GM12878 (cell line): ENCODE measurements around the gene PPP1R15A. TPM values are rescaled to one million over a fixed set of nuclear protein-coding genes. Genes with fewer than 3 reads are reported as not detected.

Experiments
- BRCA1 ChIP-seq: IDR thresholded peaks from 2 replicates; pipeline ENCODE4 v1.6.1; 2011; ENCODE audit warnings: low read depth, low read length, improper control_type of control experiment
- EP300 ChIP-seq, 2 experiments: fragments of 150-350 bp in 1 of 2; IDR thresholded peaks; 2 replicates each; pipeline ENCODE4 v1.6.1; 2011 to 2012; ENCODE audit warnings: low read depth in 2 of 2, low read length in 2 of 2, borderline replicate concordance in 1 of 2, improper control_type of control experiment in 1 of 2, inconsistent platforms in 1 of 2; ENCODE audit not compliant: control insufficient read depth in 1 of 2
- ESRRA ChIP-seq: IDR thresholded peaks from 2 replicates; pipeline ENCODE4 v1.6.1; 2012; ENCODE audit warnings: mild to moderate bottlenecking, low read length, improper control_type of control experiment
- FOXM1 ChIP-seq: IDR thresholded peaks from 2 replicates; pipeline ENCODE4 v1.6.1; 2012; ENCODE audit warnings: low read depth, mild to moderate bottlenecking, inconsistent platforms, low read length, moderate library complexity
- HCFC1 ChIP-seq: fragments of 150-350 bp; IDR thresholded peaks from 2 replicates; pipeline ENCODE4 v1.6.1; 2014; ENCODE audit warnings: low read length
- HDAC6 ChIP-seq: fragments of 200-600 bp; sonication (generic); IDR thresholded peaks from one replicate; pipeline ENCODE4 v1.8.0; 2017; ENCODE audit warnings: antibody characterized with exemption; ENCODE audit not compliant: unreplicated experiment
- JUNB ChIP-seq: IDR thresholded peaks from 2 replicates; pipeline ENCODE4 v1.6.1; 2016; ENCODE audit warnings: antibody characterized with exemption, mild to moderate bottlenecking
- MTA3 ChIP-seq: IDR thresholded peaks from 2 replicates; pipeline ENCODE4 v1.6.1; 2012; ENCODE audit warnings: low read length, inconsistent platforms, borderline replicate concordance
- MXI1 ChIP-seq: fragments of 150-350 bp; IDR thresholded peaks from 2 replicates; pipeline ENCODE4 v1.6.1; 2011; ENCODE audit warnings: low read depth, mild to moderate bottlenecking, inconsistent platforms, low read length, improper control_type of control experiment
- NFXL1 ChIP-seq: fragments of 450-650 bp; IDR thresholded peaks from 2 replicates; pipeline ENCODE4 v1.6.1; 2017; ENCODE audit warnings: antibody characterized with exemption, mild to moderate bottlenecking, borderline replicate concordance
- RFX5 ChIP-seq: IDR thresholded peaks from 2 replicates; pipeline ENCODE4 v1.6.1; 2011; ENCODE audit warnings: low read depth, low read length, improper control_type of control experiment
- SIX5 ChIP-seq: IDR thresholded peaks from 2 replicates; pipeline ENCODE4 v1.6.1; 2011; ENCODE audit warnings: mild to moderate bottlenecking, low read depth, low read length, moderate library complexity; ENCODE audit not compliant: severe bottlenecking
- ZNF384 ChIP-seq: IDR thresholded peaks from 2 replicates; pipeline ENCODE4 v1.6.1; 2012; ENCODE audit warnings: low read depth, mild to moderate bottlenecking, low read length, improper control_type of control experiment, borderline replicate concordance
- polyA plus RNA-seq, 11 experiments: library from polyadenylated mRNA; depleted of rRNA in 4 of 11; unstranded in 6 of 11; stranded (reverse) in 5 of 11; fragments of >200 nt; fragmentation: Nextera tagmentation in 4 of 11; fragmentation: Illumina TruSeq in 1 of 11; extraction: Ambion mirVana in 4 of 11; extraction: Trizol in 1 of 11; gene quantifications; 1 replicate in 1 of 11; 2 replicates in 10 of 11; pipeline versions ENCODE4 v1.2.1 to v1.2.3, GENCODE V29; 2011 to 2016; ENCODE audit warnings: inconsistent platforms in 2 of 11, missing spikeins in 2 of 11, low read depth in 1 of 11
- total RNA-seq, 4 experiments: library from RNA; depleted of rRNA in 3 of 4; stranded (reverse); fragments of >200 nt in 3 of 4; fragmentation: Illumina TruSeq in 1 of 4; extraction: Trizol in 1 of 4; gene quantifications; 2 replicates each; pipeline versions ENCODE4 v1.2.1 to v1.2.3, GENCODE V29; 2013 to 2021
- TF ChIP-seq, protein P1 (sequence below): fragments of 450-650 bp; formaldehyde crosslinking; IDR thresholded peaks from 2 replicates; pipeline ENCODE4 v1.5.0; 2022; ENCODE audit warnings: mild to moderate bottlenecking, missing genetic modification characterization
- TF ChIP-seq, protein P2 (sequence below): fragments of 150-350 bp; IDR thresholded peaks from 2 replicates; pipeline ENCODE4 v1.6.1; 2016; ENCODE audit warnings: low read depth, low read length
- TF ChIP-seq, protein P3 (sequence below): fragments of 150-350 bp; IDR thresholded peaks from 2 replicates; pipeline ENCODE4 v1.6.1; 2014; ENCODE audit warnings: mild to moderate bottlenecking, low read depth, low read length
- TF ChIP-seq, protein P4 (sequence below): IDR thresholded peaks from 2 replicates; pipeline ENCODE4 v1.6.1; 2011; ENCODE audit warnings: borderline replicate concordance, low read depth, mild to moderate bottlenecking, moderate library complexity, low read length; ENCODE audit not compliant: insufficient read depth, poor library complexity, severe bottlenecking

PPP1R15A gene
- total and polyA plus RNA-seq, 10 of the 15 experiments (the other 5 are each of a cell fraction or from before 2014, with no cell fraction given), result 0.68 to 50.8 (median 27.7) TPM

DNA sequence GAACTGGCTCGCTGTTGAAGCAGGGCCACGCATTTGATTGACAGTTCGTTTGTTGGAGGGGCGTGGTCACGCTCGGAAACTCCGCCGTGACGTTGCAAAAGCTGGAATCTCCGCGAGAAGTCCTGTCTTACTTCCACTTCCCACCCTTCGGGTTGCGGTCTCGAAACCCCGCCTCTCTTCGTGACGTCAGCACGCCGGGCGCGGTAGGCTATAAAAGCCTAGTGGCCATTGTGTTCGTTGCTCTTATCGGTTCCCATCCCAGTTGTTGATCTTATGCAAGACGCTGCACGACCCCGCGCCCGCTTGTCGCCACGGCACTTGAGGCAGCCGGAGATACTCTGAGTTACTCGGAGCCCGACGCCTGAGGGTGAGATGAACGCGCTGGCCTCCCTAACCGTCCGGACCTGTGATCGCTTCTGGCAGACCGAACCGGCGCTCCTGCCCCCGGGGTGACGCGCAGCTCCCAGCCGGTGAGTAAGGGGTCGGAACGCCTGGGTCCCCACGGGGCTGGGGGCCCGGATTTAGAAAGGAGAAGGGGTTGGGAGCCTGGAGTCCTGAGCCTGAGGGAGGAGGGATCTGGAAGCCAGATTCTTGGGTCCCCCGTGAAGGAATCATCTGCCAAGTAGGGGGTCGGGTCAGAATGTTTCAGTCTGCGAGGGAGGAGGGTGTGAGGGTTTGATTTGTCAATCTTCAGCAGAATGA, at the start of gene PPP1R15A (continued):
- TF ChIP-seq, protein P1, sequence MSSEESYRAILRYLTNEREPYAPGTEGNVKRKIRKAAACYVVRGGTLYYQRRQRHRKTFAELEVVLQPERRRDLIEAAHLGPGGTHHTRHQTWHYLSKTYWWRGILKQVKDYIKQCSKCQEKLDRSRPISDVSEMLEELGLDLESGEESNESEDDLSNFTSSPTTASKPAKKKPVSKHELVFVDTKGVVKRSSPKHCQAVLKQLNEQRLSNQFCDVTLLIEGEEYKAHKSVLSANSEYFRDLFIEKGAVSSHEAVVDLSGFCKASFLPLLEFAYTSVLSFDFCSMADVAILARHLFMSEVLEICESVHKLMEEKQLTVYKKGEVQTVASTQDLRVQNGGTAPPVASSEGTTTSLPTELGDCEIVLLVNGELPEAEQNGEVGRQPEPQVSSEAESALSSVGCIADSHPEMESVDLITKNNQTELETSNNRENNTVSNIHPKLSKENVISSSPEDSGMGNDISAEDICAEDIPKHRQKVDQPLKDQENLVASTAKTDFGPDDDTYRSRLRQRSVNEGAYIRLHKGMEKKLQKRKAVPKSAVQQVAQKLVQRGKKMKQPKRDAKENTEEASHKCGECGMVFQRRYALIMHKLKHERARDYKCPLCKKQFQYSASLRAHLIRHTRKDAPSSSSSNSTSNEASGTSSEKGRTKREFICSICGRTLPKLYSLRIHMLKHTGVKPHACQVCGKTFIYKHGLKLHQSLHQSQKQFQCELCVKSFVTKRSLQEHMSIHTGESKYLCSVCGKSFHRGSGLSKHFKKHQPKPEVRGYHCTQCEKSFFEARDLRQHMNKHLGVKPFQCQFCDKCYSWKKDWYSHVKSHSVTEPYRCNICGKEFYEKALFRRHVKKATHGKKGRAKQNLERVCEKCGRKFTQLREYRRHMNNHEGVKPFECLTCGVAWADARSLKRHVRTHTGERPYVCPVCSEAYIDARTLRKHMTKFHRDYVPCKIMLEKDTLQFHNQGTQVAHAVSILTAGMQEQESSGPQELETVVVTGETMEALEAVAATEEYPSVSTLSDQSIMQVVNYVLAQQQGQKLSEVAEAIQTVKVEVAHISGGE (CRISPR knock-in tag), result peak; percentile 18; the same call in 1 of the 2 replicates
- TF ChIP-seq, protein P2, sequence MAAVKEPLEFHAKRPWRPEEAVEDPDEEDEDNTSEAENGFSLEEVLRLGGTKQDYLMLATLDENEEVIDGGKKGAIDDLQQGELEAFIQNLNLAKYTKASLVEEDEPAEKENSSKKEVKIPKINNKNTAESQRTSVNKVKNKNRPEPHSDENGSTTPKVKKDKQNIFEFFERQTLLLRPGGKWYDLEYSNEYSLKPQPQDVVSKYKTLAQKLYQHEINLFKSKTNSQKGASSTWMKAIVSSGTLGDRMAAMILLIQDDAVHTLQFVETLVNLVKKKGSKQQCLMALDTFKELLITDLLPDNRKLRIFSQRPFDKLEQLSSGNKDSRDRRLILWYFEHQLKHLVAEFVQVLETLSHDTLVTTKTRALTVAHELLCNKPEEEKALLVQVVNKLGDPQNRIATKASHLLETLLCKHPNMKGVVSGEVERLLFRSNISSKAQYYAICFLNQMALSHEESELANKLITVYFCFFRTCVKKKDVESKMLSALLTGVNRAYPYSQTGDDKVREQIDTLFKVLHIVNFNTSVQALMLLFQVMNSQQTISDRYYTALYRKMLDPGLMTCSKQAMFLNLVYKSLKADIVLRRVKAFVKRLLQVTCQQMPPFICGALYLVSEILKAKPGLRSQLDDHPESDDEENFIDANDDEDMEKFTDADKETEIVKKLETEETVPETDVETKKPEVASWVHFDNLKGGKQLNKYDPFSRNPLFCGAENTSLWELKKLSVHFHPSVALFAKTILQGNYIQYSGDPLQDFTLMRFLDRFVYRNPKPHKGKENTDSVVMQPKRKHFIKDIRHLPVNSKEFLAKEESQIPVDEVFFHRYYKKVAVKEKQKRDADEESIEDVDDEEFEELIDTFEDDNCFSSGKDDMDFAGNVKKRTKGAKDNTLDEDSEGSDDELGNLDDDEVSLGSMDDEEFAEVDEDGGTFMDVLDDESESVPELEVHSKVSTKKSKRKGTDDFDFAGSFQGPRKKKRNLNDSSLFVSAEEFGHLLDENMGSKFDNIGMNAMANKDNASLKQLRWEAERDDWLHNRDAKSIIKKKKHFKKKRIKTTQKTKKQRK, result no peak
- TF ChIP-seq JUNB (no peak), RFX5 (peak; percentile 69; the same call in 1 of the 2 replicates), FOXM1 (no peak), ZNF384 (no peak), EP300 (IDR thresholded peaks at IDR 0.05; ENCODE audit: borderline replicate concordance in 1 of 2, control insufficient read depth in 1 of 2, low read depth in 2 of 2, low read length in 2 of 2) (peak in 1 of 2 experiments; percentile 41; a peak in 1 of 4 replicates), HCFC1 (peak; percentile 37; the same call in 1 of the 2 replicates), MTA3 (no peak), HDAC6 (peak; percentile 93), MXI1 (no peak; the same call in 1 of the 2 replicates), NFXL1 (no peak), ESRRA (no peak), SIX5 (no peak), BRCA1 (peak; percentile 55; the same call in 1 of the 2 replicates)
- TF ChIP-seq, protein P3, sequence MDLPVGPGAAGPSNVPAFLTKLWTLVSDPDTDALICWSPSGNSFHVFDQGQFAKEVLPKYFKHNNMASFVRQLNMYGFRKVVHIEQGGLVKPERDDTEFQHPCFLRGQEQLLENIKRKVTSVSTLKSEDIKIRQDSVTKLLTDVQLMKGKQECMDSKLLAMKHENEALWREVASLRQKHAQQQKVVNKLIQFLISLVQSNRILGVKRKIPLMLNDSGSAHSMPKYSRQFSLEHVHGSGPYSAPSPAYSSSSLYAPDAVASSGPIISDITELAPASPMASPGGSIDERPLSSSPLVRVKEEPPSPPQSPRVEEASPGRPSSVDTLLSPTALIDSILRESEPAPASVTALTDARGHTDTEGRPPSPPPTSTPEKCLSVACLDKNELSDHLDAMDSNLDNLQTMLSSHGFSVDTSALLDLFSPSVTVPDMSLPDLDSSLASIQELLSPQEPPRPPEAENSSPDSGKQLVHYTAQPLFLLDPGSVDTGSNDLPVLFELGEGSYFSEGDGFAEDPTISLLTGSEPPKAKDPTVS, result no peak
- TF ChIP-seq, protein P4, sequence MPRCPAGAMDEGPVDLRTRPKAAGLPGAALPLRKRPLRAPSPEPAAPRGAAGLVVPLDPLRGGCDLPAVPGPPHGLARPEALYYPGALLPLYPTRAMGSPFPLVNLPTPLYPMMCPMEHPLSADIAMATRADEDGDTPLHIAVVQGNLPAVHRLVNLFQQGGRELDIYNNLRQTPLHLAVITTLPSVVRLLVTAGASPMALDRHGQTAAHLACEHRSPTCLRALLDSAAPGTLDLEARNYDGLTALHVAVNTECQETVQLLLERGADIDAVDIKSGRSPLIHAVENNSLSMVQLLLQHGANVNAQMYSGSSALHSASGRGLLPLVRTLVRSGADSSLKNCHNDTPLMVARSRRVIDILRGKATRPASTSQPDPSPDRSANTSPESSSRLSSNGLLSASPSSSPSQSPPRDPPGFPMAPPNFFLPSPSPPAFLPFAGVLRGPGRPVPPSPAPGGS, result no peak
